Mucosa of descending colon (tissue), 3 donors: Measurements from ENCODE around the gene ZFAND3. TPM values are rescaled to one million over a fixed set of nuclear protein-coding genes. Genes with fewer than 3 reads are reported as not detected.
"Not testable (repeated sequence)": the region's sequence is repeated elsewhere in the genome, so short reads cannot be mapped to it uniquely, and the experiment has no call there.

Source experiments
- ATAC-seq: fragments of 200-7000 bp; cut with Tn5 transposase; one replicate; pipeline ENCODE4 v1.9.1; 2020; ENCODE audit warnings: mild to moderate bottlenecking, moderate library complexity
- DNase-seq, 3 donors: peaks; one replicate each; pipeline ENCODE4 v3.0.0-alpha.2; 2020
- H3K36me3 ChIP-seq: fragments of 200-600 bp; one replicate; pipeline ENCODE4 v1.8.0; 2021; ENCODE audit warnings: low read depth, mild to moderate bottlenecking
- H3K4me1 ChIP-seq: fragments of 200-600 bp; one replicate; pipeline ENCODE4 v1.8.0; 2021; ENCODE audit warnings: low read depth, mild to moderate bottlenecking
- H3K4me3 ChIP-seq: fragments of 200-600 bp; one replicate; pipeline ENCODE4 v1.8.0; 2021; ENCODE audit warnings: mild to moderate bottlenecking
- H3K9me3 ChIP-seq: fragments of 200-600 bp; one replicate; pipeline ENCODE4 v1.8.0; 2021; ENCODE audit warnings: mild to moderate bottlenecking
- intact Hi-C, 2 donors: fragments of 100-400 bp; cut with DNase I in 1 of 2; cut with micrococcal nuclease in 1 of 2; formaldehyde crosslinking; loops; one replicate each; pipeline versions ENCODE4 v1.11.0 to v1.11.1; 2022; cut with DNase I, micrococcal nuclease
- total RNA-seq, 3 donors: library from RNA; stranded (reverse); fragmentation: NEBNext Ultra II Directional in 2 of 3; extraction: Animal tissue kit (Norgen Biotek cat#: 25700) in 2 of 3; gene quantifications; one replicate each; pipeline versions ENCODE4 v1.2.1 to v1.2.4, GENCODE V29; 2021 to 2023
- TF ChIP-seq, protein P1 (sequence below): fragments of 200-600 bp; IDR thresholded peaks from one replicate; pipeline ENCODE4 v1.8.0; 2022; ENCODE audit warnings: antibody characterized with exemption, mild to moderate bottlenecking
- donor health status: DM: no; HTN: no; CAD: no; lungs with moderate emphysema.
- donor health status: DM: no; HTN: no; CAD: no.
- donor health status: DM: no; HTN: yes; CAD: no.

Gene ZFAND3
- total RNA-seq, 3 donors from 2014 or later = 63.9 to 84.0 (median 82.2) TPM

DNA sequence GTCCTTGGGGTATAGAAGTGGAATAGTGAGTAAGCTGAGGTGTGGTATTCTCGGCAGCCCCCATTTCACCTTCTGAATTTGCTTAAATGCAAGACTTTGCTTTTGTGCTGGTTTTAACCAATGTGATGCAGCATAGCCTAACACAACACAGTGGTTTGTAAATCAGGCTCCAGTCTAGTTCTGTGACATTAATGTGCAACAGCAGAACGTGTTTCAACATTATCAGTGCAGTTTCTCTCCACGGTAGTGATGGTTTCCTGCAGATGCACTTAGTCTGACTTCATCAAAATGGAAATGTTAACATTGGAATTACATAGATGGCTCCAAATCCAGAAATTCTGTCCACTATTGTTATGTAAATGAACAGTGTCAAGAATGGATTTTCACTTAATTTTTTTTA lies 139.5 kb downstream of the ZFAND3 start:
- ATAC-seq (no peak), DNase-seq (no peak)
- TF ChIP-seq, protein P1, sequence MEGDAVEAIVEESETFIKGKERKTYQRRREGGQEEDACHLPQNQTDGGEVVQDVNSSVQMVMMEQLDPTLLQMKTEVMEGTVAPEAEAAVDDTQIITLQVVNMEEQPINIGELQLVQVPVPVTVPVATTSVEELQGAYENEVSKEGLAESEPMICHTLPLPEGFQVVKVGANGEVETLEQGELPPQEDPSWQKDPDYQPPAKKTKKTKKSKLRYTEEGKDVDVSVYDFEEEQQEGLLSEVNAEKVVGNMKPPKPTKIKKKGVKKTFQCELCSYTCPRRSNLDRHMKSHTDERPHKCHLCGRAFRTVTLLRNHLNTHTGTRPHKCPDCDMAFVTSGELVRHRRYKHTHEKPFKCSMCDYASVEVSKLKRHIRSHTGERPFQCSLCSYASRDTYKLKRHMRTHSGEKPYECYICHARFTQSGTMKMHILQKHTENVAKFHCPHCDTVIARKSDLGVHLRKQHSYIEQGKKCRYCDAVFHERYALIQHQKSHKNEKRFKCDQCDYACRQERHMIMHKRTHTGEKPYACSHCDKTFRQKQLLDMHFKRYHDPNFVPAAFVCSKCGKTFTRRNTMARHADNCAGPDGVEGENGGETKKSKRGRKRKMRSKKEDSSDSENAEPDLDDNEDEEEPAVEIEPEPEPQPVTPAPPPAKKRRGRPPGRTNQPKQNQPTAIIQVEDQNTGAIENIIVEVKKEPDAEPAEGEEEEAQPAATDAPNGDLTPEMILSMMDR = no peak
- intact Hi-C loops = no loop called here
- Histone ChIP-seq H3K36me3 (no peaks in the 10 kb centered on the region), H3K4me3 (no peak overlapping the region), H3K4me1 (no peaks in the 10 kb centered on the region), H3K9me3 (no peaks in the 10 kb centered on the region)

DNA sequence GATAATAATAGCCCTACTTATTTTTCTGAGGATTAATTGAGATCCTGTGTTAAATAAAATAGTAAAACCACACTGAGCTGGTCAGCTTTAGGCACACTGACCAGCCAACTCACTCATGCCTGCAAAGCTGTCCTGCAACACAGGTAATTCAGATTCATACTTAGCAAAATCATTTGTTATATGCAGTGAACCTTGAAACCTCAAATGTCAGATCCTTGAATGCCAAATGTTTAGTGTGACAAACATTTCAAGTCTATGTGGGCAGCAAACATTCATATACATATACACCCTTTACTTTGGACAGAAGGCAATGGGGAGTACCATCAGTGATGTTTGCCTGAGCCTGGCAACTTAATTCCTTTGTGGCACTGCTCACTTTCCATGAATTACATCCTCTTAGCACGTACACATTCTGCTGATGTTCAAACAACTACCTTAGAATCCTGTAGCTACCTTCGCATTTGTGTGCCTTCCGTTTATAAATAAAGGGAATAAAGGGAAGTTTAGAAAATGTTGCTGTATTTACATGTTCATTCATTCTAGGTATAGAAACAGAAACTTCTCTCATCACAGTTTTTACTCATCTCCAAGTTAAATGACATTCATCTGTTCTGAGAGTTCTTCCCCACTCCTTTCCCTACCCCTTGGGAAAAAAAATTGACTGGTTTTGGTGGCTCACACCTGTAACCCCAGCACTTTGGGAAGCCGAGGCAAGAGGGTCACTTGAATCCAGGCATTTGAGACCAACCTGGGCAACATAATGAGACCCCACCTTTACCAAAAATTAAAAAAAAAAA lies 140.8 kb downstream of the ZFAND3 start:
- H3K36me3 ChIP-seq = no peaks in the 10 kb centered on the region
- H3K9me3 ChIP-seq = no peaks in the 10 kb centered on the region
- ATAC-seq (no peak), DNase-seq (no peak)
- no peaks in the 10 kb centered on the region for H3K4me1 ChIP-seq
- intact Hi-C loops = no loop called here
- TF ChIP-seq, protein P1 = no peak
- H3K4me3 ChIP-seq = no peak overlapping the region

DNA sequence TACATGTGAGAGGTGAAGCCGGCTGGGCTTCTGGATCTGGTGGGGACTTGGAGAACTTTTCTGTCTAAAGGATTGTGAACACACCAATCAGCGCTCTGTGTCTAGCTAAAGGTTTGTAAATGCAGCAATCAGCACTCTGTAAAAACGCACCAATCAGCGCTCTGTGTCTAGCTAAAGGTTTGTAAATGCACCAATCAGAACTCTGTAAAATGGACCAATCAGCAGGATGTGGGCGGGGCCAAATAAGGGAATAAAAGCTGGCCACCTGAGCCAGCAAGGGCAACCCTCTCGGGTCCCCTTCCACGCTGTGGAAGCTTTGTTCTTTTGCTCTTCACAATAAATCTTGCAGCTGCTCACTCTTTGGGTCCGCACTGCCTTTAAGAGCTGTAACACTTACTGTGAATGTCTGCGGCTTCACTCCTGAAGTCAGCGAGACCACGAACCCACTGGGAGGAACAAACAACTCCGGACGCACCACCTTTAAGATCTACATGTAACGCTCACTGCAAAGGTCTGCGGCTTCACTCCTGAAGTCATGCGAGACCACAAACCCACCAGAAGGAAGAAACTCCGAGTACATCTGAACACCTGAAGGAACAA lies 143.1 kb downstream of the ZFAND3 start:
- intact Hi-C loops, DNase-seq, ATAC-seq, H3K4me1 ChIP-seq, H3K36me3 ChIP-seq, H3K4me3 ChIP-seq, H3K9me3 ChIP-seq: not testable (repeated sequence)

DNA sequence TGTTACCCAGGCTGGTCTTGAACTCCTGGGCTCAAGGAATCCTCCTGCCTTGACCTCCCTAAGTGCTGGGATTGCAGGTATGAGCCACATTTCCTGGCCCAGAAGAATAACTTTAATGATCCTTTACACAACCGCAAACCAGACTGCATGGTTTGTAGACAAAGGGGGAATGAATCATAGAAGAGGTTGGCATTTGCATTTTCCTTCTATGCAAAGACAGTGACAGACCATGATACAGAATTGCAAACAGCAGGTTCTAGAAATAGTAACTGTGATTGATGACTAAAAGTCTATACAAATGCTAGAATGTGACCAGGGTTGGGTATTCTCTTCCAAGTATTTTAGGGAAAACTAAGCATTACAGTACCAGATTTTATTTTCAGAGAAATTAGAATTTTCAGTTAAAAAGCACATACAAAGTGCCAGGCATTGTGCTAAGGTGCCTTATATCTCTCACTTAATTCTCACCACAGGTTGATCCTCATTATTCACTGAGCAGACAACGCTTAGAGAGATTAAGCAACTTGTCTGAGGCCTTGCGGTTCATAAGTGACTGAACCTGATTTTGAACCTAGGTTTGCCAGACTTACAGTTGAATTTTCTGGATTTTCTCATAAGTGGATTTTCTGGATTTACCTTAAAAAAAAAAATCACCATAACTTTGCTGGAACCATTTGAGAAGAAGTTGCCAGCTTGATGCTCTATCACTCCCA lies 146.6 kb downstream of the ZFAND3 start:
- DNase-seq (no peak), ATAC-seq (no peak)
- intact Hi-C loops = no loop called here
- Histone ChIP-seq H3K4me1 (no peaks in the 10 kb centered on the region), H3K36me3 (no peaks in the 10 kb centered on the region), H3K4me3 (no peak overlapping the region), H3K9me3 (no peaks in the 10 kb centered on the region)
- TF ChIP-seq, protein P1 = no peak

DNA sequence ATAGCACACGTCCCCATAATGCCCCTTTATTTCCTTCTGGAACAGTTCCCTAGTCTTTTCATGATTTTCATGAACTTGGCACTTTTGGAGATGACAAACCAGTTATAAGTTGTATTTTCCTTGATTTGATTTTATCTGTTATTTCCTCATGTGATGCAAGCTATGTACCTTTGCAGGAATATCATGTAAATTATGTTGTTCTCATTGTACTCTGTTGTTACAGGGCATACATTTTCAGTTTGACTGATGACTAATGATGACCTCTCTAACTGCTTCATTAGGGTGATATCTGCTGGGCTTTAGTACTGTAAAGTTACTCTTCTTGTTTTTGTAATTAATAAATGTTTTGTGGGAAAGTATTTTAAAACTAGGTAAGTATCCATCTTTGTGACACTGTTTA lies 147.3 kb downstream of the ZFAND3 start:
- TF ChIP-seq, protein P1 = no peak
- Histone ChIP-seq H3K36me3 (no peaks in the 10 kb centered on the region), H3K4me1 (no peaks in the 10 kb centered on the region), H3K4me3 (no peak overlapping the region), H3K9me3 (no peaks in the 10 kb centered on the region)
- ATAC-seq = no peak
- intact Hi-C loops = no loop called here
- no peak for DNase-seq

DNA sequence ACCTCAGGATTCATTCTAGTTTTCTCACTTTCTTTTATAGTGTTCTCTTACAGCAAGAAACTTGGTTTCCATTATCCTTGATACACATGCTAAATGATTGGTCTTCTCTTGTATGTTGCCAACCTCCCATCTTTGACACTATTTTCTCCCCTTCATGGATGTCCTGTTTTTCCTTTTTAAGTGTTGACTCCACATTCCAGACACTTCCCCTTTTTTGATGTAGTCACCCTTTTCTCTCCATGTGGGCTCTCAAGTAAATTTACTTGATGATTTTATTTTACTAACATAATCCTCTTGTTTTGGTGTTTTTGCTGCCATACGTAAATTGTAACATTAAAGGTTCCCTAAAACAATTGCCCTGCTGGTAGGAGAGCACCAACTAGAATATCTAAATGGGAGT lies 148.1 kb downstream of the ZFAND3 start:
- no peaks in the 10 kb centered on the region for H3K9me3 ChIP-seq
- TF ChIP-seq, protein P1 = no peak
- no peak overlapping the region for H3K4me3 ChIP-seq
- no peak for DNase-seq
- intact Hi-C loops = no loop called here
- no peaks in the 10 kb centered on the region for H3K36me3 ChIP-seq
- H3K4me1 ChIP-seq = no peaks in the 10 kb centered on the region
- no peak for ATAC-seq
